HepG2 (cell line): ENCODE results near the gene CACHD1. TPM values are rescaled to one million over a fixed set of nuclear protein-coding genes. Genes with fewer than 3 reads are reported as not detected.
A peak's percentile ranks its signal among the peaks of the same experiment; 100 is the strongest.

Source experiments
- ATAC-seq: fragments of 200-7000 bp; cut with Tn5 transposase; 3 replicates; pipeline ENCODE4 v1.9.1; 2020; ENCODE audit warnings: mild to moderate bottlenecking, moderate library complexity
- BruUV-seq: library from RNA; stranded (reverse); fragments of 400-500 nt; replicated peaks from 2 replicates; lab custom pipeline; 2021; lab: Mats Ljungman, UMichigan
- CTCF ChIA-PET: fragments of 300-600 bp; formaldehyde crosslinking; extraction: SDS; loops from one replicate; lab custom pipeline; 2021; ENCODE audit warnings: low total read pairs, inconsistent platforms, low intra/inter-chr PET ratio; lab: Yijun Ruan, JAX
- POLR2A ChIA-PET: fragments of 350-600 bp; sonication (Branson Sonifier 250); formaldehyde crosslinking; loops from one replicate; lab custom pipeline; 2020; ENCODE audit warnings: antibody characterized with exemption, inconsistent platforms; lab: Yijun Ruan, JAX
- DNase-seq: peaks from one replicate; pipeline ENCODE4 v3.0.0-alpha.2; 2015; ENCODE audit warnings: low spot score
- FAIRE-seq: peaks from 3 replicates; lab custom pipeline; 2011; peaks lifted over from hg19 to GRCh38; lab: Jason Lieb, UNC
- H2AFZ ChIP-seq: one replicate; pipeline ENCODE4 v1.6.1; 2011; ENCODE audit warnings: low read length, inconsistent platforms
- H3K27ac ChIP-seq: fragments of 300-600 bp; 3 replicates; pipeline ENCODE4 v1.8.0; 2011; ENCODE audit warnings: mixed run types, mild to moderate bottlenecking, mixed read lengths, low read length, inconsistent platforms; ENCODE audit not compliant: insufficient read depth; ENCODE audit errors: extremely low read length
- H3K27me3 ChIP-seq, 2 experiments: fragments of 200-600 bp in 1 of 2; 2 replicates in 1 of 2; 3 replicates in 1 of 2; pipeline versions ENCODE4 v1.6.0 to v1.8.0; 2011; ENCODE audit warnings: low read length in 2 of 2, mild to moderate bottlenecking in 2 of 2, moderate library complexity in 2 of 2, inconsistent platforms in 1 of 2; ENCODE audit not compliant: insufficient read depth in 2 of 2, control insufficient read depth in 1 of 2
- H3K36me3 ChIP-seq, 2 experiments: fragments of 200-600 bp in 1 of 2; replicated peaks in 1 of 2; 2 replicates in 1 of 2; 3 replicates in 1 of 2; pipeline versions ENCODE4 v1.5.1 to v1.8.0; 2011; ENCODE audit warnings: low read length in 2 of 2, inconsistent platforms in 1 of 2; ENCODE audit not compliant: insufficient read depth in 2 of 2, control insufficient read depth in 1 of 2
- H3K4me1 ChIP-seq: 2 replicates; pipeline ENCODE4 v1.5.1; 2012; ENCODE audit warnings: low read length, inconsistent platforms; ENCODE audit not compliant: insufficient read depth
- H3K4me2 ChIP-seq: 2 replicates; pipeline ENCODE4 v1.6.0; 2011; ENCODE audit warnings: low read depth, low read length, inconsistent platforms
- H3K4me3 ChIP-seq, 3 experiments: fragments of 200-600 bp in 1 of 3; sonication (generic), shearing (Covaris generic) in 1 of 3; replicated peaks in 1 of 3; 2 replicates each; pipeline ENCODE4 v1.5.1; 2011 to 2016; ENCODE audit warnings: low read length in 3 of 3, inconsistent platforms in 2 of 3, low read depth in 2 of 3, mild to moderate bottlenecking in 2 of 3, control low read depth in 1 of 3, mixed read lengths in 1 of 3; ENCODE audit not compliant: insufficient read depth in 1 of 3
- H3K79me2 ChIP-seq: one replicate; pipeline ENCODE4 v1.6.1; 2011; ENCODE audit warnings: low read length, inconsistent platforms; ENCODE audit not compliant: insufficient read depth
- H3K9ac ChIP-seq: 2 replicates; pipeline ENCODE4 v1.6.0; 2011; ENCODE audit warnings: mild to moderate bottlenecking, low read depth, low read length, inconsistent platforms; ENCODE audit not compliant: insufficient read depth
- H3K9me3 ChIP-seq: 2 replicates; pipeline ENCODE4 v1.5.1; 2012; ENCODE audit warnings: mild to moderate bottlenecking, low read length
- H4K20me1 ChIP-seq: 2 replicates; pipeline ENCODE4 v1.6.0; 2011; ENCODE audit warnings: inconsistent platforms, mild to moderate bottlenecking, low read length, moderate library complexity; ENCODE audit not compliant: insufficient read depth
- BHLHE40 ChIP-seq: IDR thresholded peaks from 2 replicates; pipeline ENCODE4 v1.6.1; 2011; ENCODE audit warnings: low read length, improper control_type of control experiment
- EZH2 ChIP-seq: conservative IDR thresholded peaks from 2 replicates; pipeline ENCODE4 v1.6.1; 2012; ENCODE audit warnings: mild to moderate bottlenecking, low read depth, low read length, moderate library complexity
- ZBTB40 ChIP-seq, 2 experiments: fragments of 450-650 bp in 1 of 2; sonication (generic) in 1 of 2; formaldehyde crosslinking in 1 of 2; IDR thresholded peaks; 2 replicates each; pipeline versions ENCODE4 v1.6.1 to v1.8.0; 2016 to 2022; ENCODE audit warnings: antibody characterized with exemption in 1 of 2, mild to moderate bottlenecking in 1 of 2, missing genetic modification reagents in 1 of 2
- ZNF878 ChIP-seq: sonication (generic); formaldehyde crosslinking; IDR thresholded peaks from 2 replicates; pipeline ENCODE4 v1.8.1; 2023; ENCODE audit warnings: mild to moderate bottlenecking, missing genetic modification reagents, moderate library complexity
- WGBS: methylation state at CpG from one replicate; pipeline ENCODE4 v1.1.6; 2017; ENCODE audit warnings: low lambda C conversion rate; 5-methylcytosine and 5-hydroxymethylcytosine counted together
- in situ Hi-C: cut with HindIII; loops from 2 replicates; pipeline ENCODE4 v1.10.0; 2017; ENCODE audit warnings: low pct_unique_long_range_greater_than_20kb; ENCODE audit not compliant: extremely low pct_ligation_motif_present
- intact Hi-C: fragments of 100-400 bp; cut with micrococcal nuclease; formaldehyde crosslinking; loops from one replicate; pipeline ENCODE4 v1.10.0; 2022; ENCODE audit not compliant: unreplicated experiment
- polyA plus RNA-seq, 8 experiments: library from polyadenylated mRNA; depleted of rRNA in 3 of 8; stranded (reverse) in 7 of 8; unstranded in 1 of 8; fragments of >200 nt; fragmentation: Illumina TruSeq in 4 of 8; extraction: Trizol in 4 of 8; gene quantifications; 2 replicates each; pipeline versions ENCODE4 v1.2.1 to v1.2.3, GENCODE V29; 2011 to 2016; ENCODE audit warnings: low read depth in 4 of 8, missing spikeins in 1 of 8, mixed read lengths in 1 of 8; ENCODE audit not compliant: insufficient read depth in 1 of 8
- total RNA-seq, 5 experiments: library from RNA; depleted of rRNA; stranded (reverse); fragments of >200 nt; fragmentation: Illumina TruSeq; extraction: Trizol; gene quantifications; 2 replicates each; pipeline ENCODE4 v1.2.3, GENCODE V29; 2016; ENCODE audit warnings: low read depth in 1 of 5

Gene CACHD1
- total and polyA plus RNA-seq, 2 of the 13 experiments (the other 11 are each of a cell fraction or from before 2014, with no cell fraction given) = 0.11 TPM; not detected in 1

- intact Hi-C loops = no loop called here
These were observed 229.4 kb downstream of the CACHD1 start for GRCh38 chr1:64699327-64699726.

More at GRCh38 chr1:64699327-64699726, 229.4 kb downstream of the CACHD1 start:
- Histone ChIP-seq H3K9ac (no peak overlapping the region), H3K27me3 (peaks cover 0 to 6% of the 10 kb centered on the region in 2 experiments; a peak in 2 of 5 replicates), H3K36me3 (no peaks in the 10 kb centered on the region), H3K4me3 (no peak overlapping the region), H3K79me2 (no peaks in the 10 kb centered on the region), H3K9me3 (no peaks in the 10 kb centered on the region), H3K4me1 (no peaks in the 10 kb centered on the region), H3K4me2 (no peak overlapping the region), H2AFZ (no peak overlapping the region), H4K20me1 (no peaks in the 10 kb centered on the region), H3K27ac (no peak overlapping the region)
- ChIA-PET CTCF (no interaction called here), POLR2A (no interaction called here)
- DNase-seq = no peak
- in situ Hi-C loops = no loop called here
- no TSS peak for BruUV-seq
- no peak for TF ChIP-seq ZBTB40 (IDR thresholded peaks at IDR 0.05)
- no peak for TF ChIP-seq ZBTB40 (CRISPR knock-in tag; IDR thresholded peaks at IDR 0.05)
- no peak for TF ChIP-seq ZNF878 (CRISPR knock-in tag)
- no peak for TF ChIP-seq EZH2
- 0 out of 2 replicates have a peak, but pooled peaks have one; percentile 14 for TF ChIP-seq BHLHE40
- WGBS = 20% methylated on average over 8 of the region's 8 CpGs
- no peak for ATAC-seq
- no peak for FAIRE-seq
